A549 (cell line): ENCODE data around the gene RSRC1.

ENCODE experiments used
- CBX2 ChIP-seq: fragments of 200-600 bp; sonication (generic); IDR thresholded peaks from 2 replicates; pipeline ENCODE4 v1.6.1; 2016; ENCODE audit warnings: low read depth, mild to moderate bottlenecking, borderline replicate concordance
- CEBPB ChIP-seq, 2 experiments: fragments of >200 bp in 1 of 2; sonication (Bioruptor Twin) in 1 of 2; formaldehyde crosslinking in 1 of 2; IDR thresholded peaks; 2 replicates each; pipeline ENCODE4 v1.6.1; 2012 to 2016
- MAZ ChIP-seq: fragments of 150-350 bp; IDR thresholded peaks from 2 replicates; pipeline ENCODE4 v1.6.1; 2014; ENCODE audit warnings: antibody characterized with exemption, low read depth, low read length, borderline replicate concordance
- NR3C1 ChIP-seq: fragments of >200 bp; sonication (Bioruptor Twin); formaldehyde crosslinking; IDR thresholded peaks from 3 replicates; pipeline ENCODE4 v1.6.1; 2017
- PHF8 ChIP-seq: fragments of 200-600 bp; sonication (generic); IDR thresholded peaks from 2 replicates; pipeline ENCODE4 v1.6.1; 2016; ENCODE audit warnings: low read depth, mild to moderate bottlenecking, antibody characterized with exemption, moderate library complexity, borderline replicate concordance
- POLR2A ChIP-seq: IDR thresholded peaks from 2 replicates; pipeline ENCODE4 v1.6.1; 2012; ENCODE audit warnings: mild to moderate bottlenecking, low read length
- SMC3 ChIP-seq: fragments of >200 bp; sonication (Bioruptor Twin); formaldehyde crosslinking; IDR thresholded peaks from 3 replicates; pipeline ENCODE4 v1.6.1; 2018; ENCODE audit warnings: inconsistent platforms
- TF ChIP-seq, protein P1 (sequence below): fragments of >200 bp; sonication (Bioruptor Twin); formaldehyde crosslinking; IDR thresholded peaks from 3 replicates; pipeline ENCODE4 v1.5.1; 2016
- TF ChIP-seq, protein P2 (sequence below): IDR thresholded peaks from 2 replicates; pipeline ENCODE4 v1.6.1; 2012
- TF ChIP-seq, protein P3 (sequence below): fragments of 150-350 bp; IDR thresholded peaks from 2 replicates; pipeline ENCODE4 v1.6.1; 2014; ENCODE audit warnings: low read depth, mild to moderate bottlenecking, low read length
- TF ChIP-seq, protein P4 (sequence below): fragments of 250-450 bp; sonication (Bioruptor Pico); IDR thresholded peaks from 2 replicates; pipeline ENCODE4 v1.5.0; 2021; ENCODE audit warnings: mild to moderate bottlenecking, moderate library complexity, borderline replicate concordance

DNA sequence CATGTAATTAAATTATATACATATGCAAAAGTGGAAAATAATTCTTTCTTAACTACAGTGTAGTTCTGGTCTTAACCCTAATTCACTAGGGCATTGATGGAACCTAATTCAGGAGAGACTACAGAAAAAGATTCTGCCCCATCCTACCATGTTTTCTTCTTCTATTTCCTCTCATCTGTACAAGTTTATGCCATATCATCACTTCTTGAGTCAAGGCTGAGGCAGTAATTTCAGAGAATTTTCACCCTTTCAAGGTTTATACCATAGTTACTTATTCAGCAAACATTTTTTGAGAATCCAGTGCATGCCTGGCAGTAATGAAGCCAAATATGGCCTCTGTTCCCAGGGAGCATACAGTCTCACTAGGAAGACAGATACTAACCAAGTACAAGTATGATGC, 37.1 kb upstream of the RSRC1 start:
- TF ChIP-seq, protein P1, sequence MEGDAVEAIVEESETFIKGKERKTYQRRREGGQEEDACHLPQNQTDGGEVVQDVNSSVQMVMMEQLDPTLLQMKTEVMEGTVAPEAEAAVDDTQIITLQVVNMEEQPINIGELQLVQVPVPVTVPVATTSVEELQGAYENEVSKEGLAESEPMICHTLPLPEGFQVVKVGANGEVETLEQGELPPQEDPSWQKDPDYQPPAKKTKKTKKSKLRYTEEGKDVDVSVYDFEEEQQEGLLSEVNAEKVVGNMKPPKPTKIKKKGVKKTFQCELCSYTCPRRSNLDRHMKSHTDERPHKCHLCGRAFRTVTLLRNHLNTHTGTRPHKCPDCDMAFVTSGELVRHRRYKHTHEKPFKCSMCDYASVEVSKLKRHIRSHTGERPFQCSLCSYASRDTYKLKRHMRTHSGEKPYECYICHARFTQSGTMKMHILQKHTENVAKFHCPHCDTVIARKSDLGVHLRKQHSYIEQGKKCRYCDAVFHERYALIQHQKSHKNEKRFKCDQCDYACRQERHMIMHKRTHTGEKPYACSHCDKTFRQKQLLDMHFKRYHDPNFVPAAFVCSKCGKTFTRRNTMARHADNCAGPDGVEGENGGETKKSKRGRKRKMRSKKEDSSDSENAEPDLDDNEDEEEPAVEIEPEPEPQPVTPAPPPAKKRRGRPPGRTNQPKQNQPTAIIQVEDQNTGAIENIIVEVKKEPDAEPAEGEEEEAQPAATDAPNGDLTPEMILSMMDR = no peak
- TF ChIP-seq, protein P2, sequence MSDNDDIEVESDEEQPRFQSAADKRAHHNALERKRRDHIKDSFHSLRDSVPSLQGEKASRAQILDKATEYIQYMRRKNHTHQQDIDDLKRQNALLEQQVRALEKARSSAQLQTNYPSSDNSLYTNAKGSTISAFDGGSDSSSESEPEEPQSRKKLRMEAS = no peak
- TF ChIP-seq CEBPB (IDR thresholded peaks at IDR 0.05) (no peak), CBX2 (no peak), PHF8 (no peak), NR3C1 (no peak), MAZ (no peak), POLR2A (no peak), SMC3 (no peak)
- TF ChIP-seq, protein P3, sequence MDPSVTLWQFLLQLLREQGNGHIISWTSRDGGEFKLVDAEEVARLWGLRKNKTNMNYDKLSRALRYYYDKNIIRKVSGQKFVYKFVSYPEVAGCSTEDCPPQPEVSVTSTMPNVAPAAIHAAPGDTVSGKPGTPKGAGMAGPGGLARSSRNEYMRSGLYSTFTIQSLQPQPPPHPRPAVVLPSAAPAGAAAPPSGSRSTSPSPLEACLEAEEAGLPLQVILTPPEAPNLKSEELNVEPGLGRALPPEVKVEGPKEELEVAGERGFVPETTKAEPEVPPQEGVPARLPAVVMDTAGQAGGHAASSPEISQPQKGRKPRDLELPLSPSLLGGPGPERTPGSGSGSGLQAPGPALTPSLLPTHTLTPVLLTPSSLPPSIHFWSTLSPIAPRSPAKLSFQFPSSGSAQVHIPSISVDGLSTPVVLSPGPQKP = no peak
- TF ChIP-seq, protein P4, sequence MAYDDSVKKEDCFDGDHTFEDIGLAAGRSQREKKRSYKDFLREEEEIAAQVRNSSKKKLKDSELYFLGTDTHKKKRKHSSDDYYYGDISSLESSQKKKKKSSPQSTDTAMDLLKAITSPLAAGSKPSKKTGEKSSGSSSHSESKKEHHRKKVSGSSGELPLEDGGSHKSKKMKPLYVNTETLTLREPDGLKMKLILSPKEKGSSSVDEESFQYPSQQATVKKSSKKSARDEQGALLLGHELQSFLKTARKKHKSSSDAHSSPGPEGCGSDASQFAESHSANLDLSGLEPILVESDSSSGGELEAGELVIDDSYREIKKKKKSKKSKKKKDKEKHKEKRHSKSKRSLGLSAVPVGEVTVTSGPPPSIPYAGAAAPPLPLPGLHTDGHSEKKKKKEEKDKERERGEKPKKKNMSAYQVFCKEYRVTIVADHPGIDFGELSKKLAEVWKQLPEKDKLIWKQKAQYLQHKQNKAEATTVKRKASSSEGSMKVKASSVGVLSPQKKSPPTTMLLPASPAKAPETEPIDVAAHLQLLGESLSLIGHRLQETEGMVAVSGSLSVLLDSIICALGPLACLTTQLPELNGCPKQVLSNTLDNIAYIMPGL (CRISPR knock-in tag) = no peak
